IPS-11a (cell line): Measurements from ENCODE around the gene APOBEC3H.

Source experiments
- H3K4me3 ChIP-seq: one replicate; pipeline ENCODE4 v1.5.1; 2013; ENCODE audit warnings: low read depth, low read length, control low read depth

Gene APOBEC3H

DNA sequence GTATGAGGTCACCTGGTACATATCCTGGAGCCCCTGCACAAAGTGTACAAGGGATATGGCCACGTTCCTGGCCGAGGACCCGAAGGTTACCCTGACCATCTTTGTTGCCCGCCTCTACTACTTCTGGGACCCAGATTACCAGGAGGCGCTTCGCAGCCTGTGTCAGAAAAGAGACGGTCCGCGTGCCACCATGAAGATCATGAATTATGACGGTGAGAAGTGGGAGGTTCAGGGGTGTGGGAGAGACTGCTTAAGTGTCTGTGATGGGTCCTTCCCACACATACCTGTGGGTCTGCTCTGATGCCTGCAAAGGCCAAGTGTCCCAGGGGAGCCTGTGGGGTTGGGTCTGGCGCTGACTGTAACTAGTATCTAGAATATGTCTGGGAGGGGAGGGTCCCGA, 16.0 kb upstream of the APOBEC3H start:
- no peak overlapping the region for H3K4me3 ChIP-seq

DNA sequence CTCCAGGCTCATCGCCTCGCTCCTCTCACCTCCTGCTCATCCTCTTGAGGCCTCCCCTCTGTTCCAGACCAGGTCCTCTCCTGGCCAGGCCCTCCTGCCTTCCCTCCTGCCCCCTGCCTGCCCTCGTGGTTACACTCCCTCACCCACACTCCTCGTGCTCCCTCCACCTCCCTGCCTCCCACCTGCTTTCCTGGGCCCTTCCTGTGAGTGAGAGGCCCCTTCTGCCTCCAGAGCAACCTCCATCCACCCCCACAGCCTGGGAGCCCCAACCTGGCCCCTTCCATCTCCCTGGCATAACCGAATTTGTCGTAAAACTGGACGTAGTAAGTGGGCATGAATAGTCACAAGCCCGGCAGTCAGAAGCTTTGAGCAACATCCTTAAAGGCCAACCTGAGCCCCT, 15.4 kb upstream of the APOBEC3H start:
- H3K4me3 ChIP-seq: no peak overlapping the region

DNA sequence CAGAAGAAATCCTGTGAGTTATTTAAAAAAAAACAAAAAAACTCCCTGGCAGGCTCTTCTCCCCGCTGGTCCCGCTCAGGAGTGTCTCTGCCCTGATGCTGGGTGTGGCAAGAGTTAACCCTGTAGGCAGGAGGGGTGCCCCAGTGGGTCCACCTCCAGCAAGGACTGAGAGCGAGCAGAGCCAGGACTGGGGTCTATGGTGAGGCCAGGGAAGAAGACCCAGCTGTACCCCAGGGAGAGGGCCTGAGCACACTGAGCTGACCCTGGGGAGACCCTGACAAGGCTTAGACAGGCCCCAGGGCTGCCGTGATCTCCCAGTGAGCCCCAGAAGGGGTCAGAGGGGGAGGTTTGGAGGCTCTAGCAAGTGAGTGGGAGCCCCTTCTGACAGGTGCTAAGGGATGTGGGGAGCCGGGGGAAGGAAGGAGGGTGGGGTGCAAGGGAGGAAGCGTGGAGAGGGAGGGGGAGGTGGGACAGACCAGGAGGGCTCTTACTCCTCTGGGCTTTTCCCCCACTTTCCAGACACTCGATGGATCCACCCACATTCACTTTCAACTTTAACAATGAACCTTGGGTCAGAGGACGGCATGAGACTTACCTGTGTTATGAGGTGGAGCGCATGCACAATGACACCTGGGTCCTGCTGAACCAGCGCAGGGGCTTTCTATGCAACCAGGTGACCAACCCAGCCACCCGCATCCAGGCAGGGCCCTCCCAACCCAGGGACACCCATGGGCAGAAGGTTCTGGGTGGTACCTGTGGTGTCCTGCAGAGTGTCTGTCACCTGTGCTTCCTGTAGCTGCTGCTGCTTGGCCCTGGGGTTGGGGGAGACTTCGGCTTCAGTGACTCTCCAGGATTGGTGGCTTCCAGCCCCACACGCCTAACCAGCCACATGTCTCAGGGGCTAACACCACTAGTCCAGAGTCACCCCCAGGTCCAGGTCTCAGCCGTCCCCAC, 13.6 kb upstream of the APOBEC3H start:
- no peak overlapping the region for H3K4me3 ChIP-seq

DNA sequence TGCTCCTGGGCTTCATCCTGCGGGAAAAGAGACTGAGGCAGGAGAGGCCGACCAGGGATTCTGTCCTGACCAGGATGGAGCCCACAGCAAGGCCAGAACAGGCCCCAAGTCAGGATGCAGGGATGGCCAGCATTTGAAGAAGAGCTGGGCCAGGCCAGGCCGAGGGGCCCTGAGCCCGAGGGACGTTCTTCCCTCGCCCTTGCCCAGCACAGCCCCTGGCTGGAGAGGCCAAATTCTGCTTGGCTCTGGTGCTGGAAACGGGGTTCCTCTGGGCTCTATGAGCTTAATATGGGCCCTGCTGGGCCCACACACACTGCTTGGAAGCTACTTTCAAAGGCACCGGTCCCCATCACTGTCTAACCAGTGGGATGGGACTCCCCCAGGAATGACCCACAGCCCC, 12.4 kb upstream of the APOBEC3H start:
- no peak overlapping the region for H3K4me3 ChIP-seq

DNA sequence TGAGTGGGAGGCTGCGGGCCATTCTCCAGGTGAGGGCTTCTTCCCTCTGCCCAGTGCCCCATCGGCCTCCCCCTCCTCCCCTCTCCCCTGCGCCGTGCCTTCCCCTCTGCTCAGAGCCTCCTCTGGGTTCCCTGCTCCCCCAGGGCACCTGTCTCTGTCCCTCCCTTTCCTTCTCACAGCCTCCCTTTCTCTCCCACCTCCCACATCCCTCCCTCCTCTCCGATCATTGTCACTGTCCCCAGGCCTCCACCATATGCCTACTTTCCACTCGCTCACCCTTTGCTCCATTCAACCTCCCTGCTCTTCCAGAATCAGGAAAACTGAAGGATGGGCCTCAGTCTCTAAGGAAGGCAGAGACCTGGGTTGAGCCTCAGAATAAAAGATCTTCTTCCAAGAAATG, 9.9 kb upstream of the APOBEC3H start:
- H3K4me3 ChIP-seq: no peak overlapping the region

DNA sequence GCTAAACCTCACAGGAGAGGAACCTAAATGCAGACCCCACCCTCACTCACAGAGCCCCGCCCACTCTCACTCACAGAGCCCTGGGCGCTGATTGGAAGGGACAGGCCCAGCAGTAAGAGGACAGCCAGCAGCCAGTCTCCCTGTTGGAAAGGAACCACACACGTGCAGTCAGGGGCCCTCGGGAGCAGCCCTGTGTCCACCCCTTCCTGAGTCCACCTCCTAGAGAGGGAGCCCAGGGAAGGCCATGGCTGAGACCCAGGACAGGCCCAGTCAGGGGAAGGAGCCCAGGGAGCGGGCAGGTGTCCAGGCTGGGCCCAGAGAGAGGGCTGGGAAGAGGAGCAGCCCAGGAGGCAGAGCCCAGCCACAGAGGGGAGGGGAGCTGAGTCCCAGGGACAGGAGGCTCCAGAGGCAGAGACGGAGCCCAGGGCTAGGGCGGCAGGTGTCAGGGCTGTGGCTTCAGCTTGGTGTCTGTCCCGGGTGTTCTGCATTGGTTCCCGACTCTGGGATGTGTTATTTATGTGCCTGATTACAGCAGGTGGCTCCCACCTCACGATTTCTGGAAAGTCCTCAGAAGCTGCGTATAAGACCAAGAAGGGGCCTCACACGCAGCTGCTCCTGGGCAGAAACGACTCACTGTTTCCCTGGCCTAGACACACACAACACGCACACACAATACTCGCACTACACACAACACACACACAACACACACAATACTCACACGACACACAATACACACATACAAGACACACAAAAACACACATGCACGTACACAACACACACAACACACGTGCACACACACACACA, 9.0 kb upstream of the APOBEC3H start:
- no peak overlapping the region for H3K4me3 ChIP-seq

DNA sequence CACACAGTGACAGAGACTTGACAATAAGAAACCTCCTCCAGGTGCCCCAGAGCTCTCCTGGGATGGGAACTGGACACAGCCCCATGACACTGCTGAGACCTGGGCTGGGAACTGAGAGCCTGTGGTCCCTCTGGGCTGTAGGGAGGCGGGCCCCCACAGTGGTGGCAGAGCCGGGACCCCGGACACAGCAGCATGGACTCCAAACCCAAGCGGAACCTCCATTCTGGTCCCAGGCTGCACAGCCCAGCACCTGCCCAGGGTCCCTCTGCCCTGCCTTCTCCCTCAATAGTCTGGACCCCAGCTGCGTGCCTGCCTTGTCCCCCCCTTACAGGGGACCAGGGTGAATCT, 8.4 kb upstream of the APOBEC3H start:
- H3K4me3 ChIP-seq: no peak overlapping the region

DNA sequence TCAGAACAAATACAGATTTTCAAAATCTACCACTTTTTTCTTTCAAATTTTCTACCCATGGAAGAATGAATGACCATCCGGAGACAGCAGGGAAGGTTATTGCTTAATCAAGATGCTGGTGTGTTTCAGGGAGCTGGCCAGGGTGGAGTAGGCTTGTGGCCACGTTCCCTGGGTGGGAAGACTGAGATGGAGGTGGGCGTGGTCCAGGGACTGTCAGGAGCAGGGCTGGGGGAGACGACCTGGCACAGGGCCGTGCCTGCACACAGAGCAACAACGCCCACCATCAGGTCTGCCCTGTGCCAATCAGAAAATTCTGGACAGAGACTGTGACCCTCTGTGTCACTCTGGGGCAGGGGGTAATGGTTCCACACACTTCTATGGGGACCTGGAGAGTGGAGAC, 7.1 kb upstream of the APOBEC3H start:
- H3K4me3 ChIP-seq: no peak overlapping the region

DNA sequence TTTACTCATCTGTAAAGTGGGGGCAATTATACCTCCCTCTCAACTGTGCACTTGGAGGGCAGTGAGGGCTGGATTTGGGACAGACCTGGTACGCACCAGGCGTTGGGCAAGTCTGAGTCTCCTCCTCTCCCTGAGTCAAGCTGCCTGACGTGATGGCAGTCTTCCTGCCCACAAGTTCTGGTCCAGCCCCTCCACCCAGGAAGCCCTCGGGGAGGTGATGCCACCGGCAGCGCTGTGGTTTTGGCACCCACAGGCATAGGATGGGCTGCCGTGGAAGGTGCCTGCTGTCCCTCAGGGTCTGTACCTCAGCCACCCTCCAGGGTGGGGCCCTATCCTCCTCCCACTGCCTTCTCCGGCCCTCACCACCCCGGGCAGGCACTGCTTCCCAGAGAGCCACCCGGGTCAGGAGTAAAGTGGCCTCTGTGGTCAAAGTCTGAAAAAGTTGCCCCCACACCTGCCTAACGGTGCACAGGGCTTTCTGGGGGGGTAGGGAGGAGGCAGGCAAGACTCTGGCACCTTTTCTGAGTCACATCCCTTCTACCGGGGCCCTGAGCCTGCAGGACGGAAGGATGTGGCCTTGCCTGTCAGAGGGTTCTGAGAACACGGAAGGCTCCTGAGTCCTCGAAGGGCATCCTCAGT, 6.5 kb upstream of the APOBEC3H start:
- H3K4me3 ChIP-seq: no peak overlapping the region

DNA sequence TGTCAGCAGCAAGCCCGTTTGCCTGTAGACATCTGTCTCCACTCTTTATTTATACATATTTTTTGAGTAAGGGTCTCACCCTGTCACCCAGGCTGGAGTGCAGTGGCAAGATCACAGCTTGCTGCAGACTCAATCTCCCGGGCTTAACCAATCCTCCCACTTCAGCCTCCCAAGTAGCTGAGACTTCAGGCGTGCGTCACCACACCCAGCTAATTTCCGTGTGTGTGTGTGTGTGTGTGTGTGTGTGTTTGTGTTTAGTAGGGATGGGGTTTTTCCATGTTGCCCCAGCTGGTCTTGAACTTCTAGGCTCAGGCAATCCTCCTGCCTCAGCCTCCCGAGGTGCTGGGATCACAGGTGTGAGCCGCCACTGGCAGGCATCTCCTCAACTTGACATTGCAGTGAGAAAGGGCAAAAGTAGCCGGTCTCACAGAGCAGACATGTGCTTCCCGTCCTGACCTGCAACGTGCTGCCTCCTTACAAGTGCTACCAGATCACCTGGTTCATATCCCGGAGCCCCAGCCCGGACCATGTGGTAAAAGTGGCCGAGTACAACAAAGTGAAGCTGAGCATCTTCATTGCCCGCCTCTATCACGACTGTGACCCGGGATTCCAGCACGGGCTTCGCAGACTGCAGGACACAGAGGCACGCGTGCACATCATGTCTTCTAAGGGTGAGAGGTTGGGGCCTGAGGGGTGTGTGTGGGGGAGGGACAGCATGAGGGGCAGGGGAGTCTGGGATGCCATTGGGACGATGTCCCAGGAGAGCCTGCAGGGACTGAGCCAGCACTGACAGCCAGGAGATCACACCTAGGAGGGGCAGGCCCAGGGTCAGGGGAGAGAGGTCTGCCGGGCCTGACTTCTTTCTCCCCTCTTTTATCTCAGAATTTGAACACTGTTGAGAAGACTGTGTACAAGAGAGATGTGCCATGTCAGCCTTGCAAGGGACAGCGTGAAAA, 5.6 kb upstream of the APOBEC3H start:
- H3K4me3 ChIP-seq: no peak overlapping the region

DNA sequence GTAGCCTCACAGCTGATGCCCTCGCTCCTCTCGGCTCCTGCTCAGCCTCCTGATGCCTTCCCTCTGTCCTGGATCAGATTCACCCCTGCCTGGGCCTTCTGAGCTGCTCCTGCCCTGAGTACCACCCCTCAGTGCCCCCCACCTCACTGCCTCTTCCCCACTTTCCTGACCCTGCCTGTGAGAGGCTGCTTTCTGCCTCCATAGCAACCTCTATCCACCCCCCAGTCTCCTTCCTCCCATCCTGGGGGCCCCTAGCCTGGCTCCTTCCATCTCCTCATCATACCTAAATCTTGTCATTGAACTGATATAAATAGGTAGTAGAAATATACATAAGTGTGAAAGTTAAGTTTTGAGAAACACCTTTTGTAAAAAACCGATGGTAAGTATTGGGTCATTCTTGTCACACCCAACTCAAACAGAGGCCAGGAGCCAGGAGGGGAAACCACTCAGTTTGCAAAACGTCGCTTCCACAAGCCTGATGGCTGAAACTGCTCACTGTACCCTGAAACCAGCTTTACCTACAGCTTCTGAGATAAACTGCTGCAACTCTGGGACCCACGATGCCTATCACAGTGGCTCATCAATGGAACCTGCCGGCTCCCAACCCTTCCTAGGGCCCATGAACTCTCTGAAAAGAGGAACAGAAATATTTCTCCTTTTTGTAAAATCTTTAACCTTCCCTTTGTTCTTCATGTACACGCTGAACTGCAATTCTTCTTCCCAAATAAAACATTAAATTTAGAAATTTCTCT, 4.8 kb upstream of the APOBEC3H start:
- H3K4me3 ChIP-seq: no peak overlapping the region

DNA sequence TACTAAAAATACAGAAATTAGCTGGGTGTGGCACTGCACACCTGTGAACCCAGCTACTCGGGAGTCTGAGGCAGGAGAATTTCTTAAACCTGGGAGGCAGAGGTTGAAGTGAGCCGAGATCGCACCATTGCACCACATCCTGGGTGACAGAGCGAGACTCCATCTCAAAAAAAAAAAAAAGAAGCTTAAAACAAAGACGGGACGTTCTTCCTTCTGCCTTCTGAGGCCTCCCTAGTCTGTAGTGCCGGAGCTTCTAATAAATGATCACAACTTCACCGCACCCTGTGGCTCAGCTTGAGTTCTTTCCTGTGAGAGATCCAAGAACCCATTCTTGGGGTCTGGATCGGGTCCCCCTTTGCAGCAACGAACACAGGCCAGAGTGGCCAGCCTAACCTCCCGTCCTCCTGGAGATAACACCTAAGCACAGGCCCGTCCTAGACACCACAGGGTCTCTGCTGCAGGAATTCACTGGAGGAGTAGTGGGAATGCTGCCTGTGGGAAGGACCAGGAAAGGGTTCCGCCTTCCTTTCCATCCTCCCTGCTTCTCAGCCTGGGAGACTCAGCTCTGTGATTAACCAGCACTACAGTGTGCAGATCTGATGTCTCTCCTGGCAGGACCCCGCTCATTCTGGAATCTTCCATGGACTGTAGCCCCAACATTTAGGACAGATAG, 2.2 kb upstream of the APOBEC3H start:
- H3K4me3 ChIP-seq: no peak overlapping the region

DNA sequence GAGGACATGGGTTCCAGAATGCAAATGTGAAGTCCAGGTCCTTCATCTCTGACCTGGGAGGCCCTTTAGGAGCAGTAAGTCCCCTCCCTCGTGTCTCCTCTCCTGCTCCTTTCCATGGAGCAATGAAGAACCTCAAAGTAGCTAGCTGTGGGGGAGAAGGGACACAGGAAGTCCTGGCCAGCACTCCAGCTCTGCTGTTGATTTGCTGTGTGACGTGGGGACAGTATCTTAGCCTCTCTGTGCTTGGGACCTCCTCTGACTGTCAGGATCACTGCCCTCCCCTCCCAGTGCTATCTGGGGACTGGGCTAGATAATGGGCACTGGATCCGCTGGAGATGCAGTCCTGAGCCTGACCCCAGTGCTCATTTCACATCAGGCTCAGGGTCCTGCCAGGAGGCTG, 1.1 kb upstream of the APOBEC3H start:
- no peak overlapping the region for H3K4me3 ChIP-seq

DNA sequence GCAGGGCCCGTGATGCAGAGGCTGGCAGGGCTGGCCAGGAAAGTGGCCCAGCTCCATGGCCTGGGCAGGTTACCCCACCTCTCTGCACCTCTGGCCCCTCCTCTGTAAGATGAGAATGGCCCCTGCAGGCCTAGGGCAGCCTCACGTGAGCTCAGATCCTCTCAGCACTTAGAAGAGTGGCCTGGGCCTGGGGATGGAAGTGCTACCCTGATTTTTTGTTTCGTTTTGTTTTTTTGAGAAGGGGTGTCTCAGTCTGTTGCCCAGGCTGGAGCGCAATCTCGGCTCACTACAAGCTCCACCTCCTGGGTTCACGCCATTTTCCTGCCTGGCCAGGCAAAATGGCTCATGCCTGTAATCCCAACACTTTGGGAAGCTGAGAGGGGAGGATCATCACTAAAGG, 982 bp downstream of the APOBEC3H start:
- no peak overlapping the region for H3K4me3 ChIP-seq

DNA sequence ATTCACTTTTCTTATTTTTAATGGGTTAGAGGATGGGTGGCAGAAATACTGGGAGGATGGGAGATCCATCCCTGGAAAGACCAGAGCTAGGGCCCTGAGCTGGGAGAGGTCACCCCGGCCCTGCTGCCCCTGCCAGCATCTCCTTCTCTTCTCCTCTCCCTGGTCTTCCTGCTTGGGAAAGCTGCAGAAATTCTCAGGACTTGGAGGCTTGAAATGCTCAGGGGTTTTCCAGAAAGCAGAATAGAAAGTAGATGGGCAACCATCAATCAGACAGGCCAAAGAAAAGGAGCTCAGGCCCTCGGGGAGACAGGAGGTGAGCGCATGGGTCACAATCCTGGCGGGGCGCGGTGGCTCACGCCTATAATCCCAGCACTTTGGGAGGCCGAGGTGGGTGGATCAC, 1.5 kb downstream of the APOBEC3H start:
- H3K4me3 ChIP-seq: no peak overlapping the region

DNA sequence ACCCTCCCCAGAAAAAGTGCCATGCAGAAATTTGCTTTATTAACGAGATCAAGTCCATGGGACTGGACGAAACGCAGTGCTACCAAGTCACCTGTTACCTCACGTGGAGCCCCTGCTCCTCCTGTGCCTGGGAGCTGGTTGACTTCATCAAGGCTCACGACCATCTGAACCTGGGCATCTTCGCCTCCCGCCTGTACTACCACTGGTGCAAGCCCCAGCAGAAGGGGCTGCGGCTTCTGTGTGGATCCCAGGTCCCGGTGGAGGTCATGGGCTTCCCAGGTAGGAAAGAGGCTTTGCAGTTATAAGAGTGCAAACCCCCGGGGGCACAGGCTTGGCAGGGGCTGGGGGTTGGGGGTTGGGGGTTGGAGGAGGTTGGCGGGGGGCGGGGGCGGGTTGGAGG, 4.2 kb downstream of the APOBEC3H start:
- no peak overlapping the region for H3K4me3 ChIP-seq

DNA sequence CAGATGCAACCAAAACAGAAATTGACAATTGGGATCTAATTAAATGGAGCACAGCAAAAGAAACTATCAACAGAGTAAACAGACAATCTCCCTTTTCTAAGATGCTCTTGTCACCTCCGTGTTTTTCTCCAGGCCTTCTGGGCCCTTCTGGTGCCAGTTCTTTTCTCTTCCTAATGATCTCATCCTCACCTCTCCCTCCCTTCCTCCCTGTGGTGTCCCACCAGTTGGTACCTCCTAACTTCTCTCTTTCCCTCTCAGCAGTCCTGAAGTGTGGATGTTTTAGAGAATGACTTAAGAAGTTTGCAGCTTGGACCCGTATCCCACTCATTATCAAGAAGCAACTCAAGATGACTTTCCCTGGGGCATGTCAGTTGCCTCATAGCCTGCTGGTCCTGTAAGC, 6.4 kb downstream of the APOBEC3H start:
- no peak overlapping the region for H3K4me3 ChIP-seq

DNA sequence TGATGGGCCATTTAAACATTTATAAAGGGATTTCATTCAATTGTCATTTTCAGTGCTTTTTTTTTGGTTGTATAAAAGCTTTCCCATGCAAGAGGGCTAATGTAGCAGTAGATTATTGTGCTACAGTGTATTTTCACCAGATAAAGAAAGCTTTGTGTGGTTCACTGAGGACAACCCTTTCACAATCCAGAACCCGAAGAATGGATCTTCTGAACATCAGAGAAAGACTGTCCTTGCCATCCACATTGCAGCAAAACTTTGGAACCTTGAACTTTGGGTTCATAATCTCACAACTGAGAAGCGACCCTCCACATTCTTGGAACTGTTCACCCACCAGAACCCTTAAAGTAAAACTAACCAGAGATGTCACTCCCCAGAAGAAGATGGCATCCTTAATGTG, 9.3 kb downstream of the APOBEC3H start:
- no peak overlapping the region for H3K4me3 ChIP-seq

DNA sequence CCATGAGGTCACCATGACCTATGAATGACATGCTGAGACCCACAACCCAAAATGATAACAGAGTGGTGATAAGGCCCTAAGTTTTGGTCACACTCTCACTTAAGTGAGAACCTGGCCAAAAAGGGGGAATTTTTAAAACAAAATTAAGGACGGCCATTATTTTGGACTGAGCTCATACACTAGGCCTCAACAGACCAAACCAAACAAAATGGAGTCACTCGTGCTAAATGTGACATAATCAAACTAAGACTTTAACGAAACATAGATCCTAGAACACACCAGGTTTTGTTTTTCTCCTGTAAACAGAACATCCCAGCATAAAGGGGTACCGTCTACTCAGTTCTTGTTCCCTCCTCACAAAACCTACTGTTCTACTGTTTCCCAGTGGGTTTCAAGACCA, 11.4 kb downstream of the APOBEC3H start:
- no peak overlapping the region for H3K4me3 ChIP-seq
